Endothelial cell of umbilical vein (primary cell): ENCODE measurements around the gene CSGALNACT2. TPM values are rescaled to one million over a fixed set of nuclear protein-coding genes. Genes with fewer than 3 reads are reported as not detected.

ENCODE experiments used
- BruUV-seq: library from RNA; stranded (reverse); fragments of 400-500 nt; replicated peaks from 2 replicates; lab custom pipeline; 2021; lab: Mats Ljungman, UMichigan
- CTCF ChIA-PET: fragments of 300-600, 350-600 bp; sonication (Branson Sonifier 250); formaldehyde crosslinking; loops from one replicate; lab custom pipeline; 2021; ENCODE audit warnings: antibody characterized with exemption, inconsistent platforms; lab: Charles Lee
- POLR2A ChIA-PET: fragments of 300-600, 350-600 bp; sonication (Branson Sonifier 250); formaldehyde crosslinking; loops from one replicate; lab custom pipeline; 2021; ENCODE audit warnings: antibody characterized with exemption, inconsistent platforms; lab: Charles Lee
- DNase-seq: peaks from one replicate; pipeline ENCODE4 v3.0.0-alpha.2; 2011; ENCODE audit warnings: low read depth, low spot score
- FAIRE-seq: peaks from 2 replicates; lab custom pipeline; 2011; peaks lifted over from hg19 to GRCh38; lab: Jason Lieb, UNC
- H2AFZ ChIP-seq: 2 replicates; pipeline ENCODE4 v1.6.0; 2012; ENCODE audit warnings: low read depth, low read length, control low read depth, inconsistent platforms
- H3K27ac ChIP-seq: 2 replicates; pipeline ENCODE4 v1.5.1; 2011; ENCODE audit warnings: low read depth, mild to moderate bottlenecking, control low read depth, low read length, moderate library complexity; ENCODE audit not compliant: insufficient read depth
- H3K27me3 ChIP-seq, 2 experiments: 2 replicates each; pipeline versions ENCODE4 v1.6.0 to v1.6.1; 2011; ENCODE audit warnings: low read length in 2 of 2, mixed read lengths in 1 of 2; ENCODE audit not compliant: control insufficient read depth in 2 of 2, insufficient read depth in 2 of 2
- H3K36me3 ChIP-seq, 2 experiments: 2 replicates in 1 of 2; 3 replicates in 1 of 2; pipeline ENCODE4 v1.5.1; 2011; ENCODE audit warnings: low read length in 2 of 2, mild to moderate bottlenecking in 1 of 2, moderate library complexity in 1 of 2; ENCODE audit not compliant: control insufficient read depth in 2 of 2, insufficient read depth in 2 of 2; ENCODE audit errors: extremely low read depth in 1 of 2
- H3K4me1 ChIP-seq: 3 replicates; pipeline ENCODE4 v1.5.1; 2011; ENCODE audit warnings: mild to moderate bottlenecking, low read length; ENCODE audit not compliant: control insufficient read depth, insufficient read depth; ENCODE audit errors: extremely low read depth
- H3K4me2 ChIP-seq: 2 replicates; pipeline ENCODE4 v1.6.1; 2011; ENCODE audit warnings: low read length, control low read depth, mixed read lengths; ENCODE audit not compliant: insufficient read depth
- H3K4me3 ChIP-seq, 3 experiments: fragments of 200-600 bp in 1 of 3; sonication (generic), shearing (Covaris generic) in 1 of 3; replicated peaks in 1 of 3; 2 replicates each; pipeline ENCODE4 v1.5.1; 2011 to 2016; ENCODE audit warnings: control low read depth in 3 of 3, low read length in 3 of 3, mild to moderate bottlenecking in 2 of 3, inconsistent platforms in 1 of 3, low read depth in 1 of 3, moderate library complexity in 1 of 3; ENCODE audit not compliant: insufficient read depth in 1 of 3
- H3K79me2 ChIP-seq: 2 replicates; pipeline ENCODE4 v1.6.0; 2012; ENCODE audit warnings: low read length, inconsistent platforms; ENCODE audit not compliant: control insufficient read depth, insufficient read depth
- H3K9ac ChIP-seq: replicated peaks from 2 replicates; pipeline ENCODE3; 2011; ENCODE audit warnings: low read length, control low read depth; ENCODE audit not compliant: insufficient read depth; ENCODE audit errors: extremely low read depth
- H3K9me1 ChIP-seq: replicated peaks from 3 replicates; pipeline ENCODE4 v1.6.0; 2011; ENCODE audit warnings: mild to moderate bottlenecking, low read length; ENCODE audit not compliant: control insufficient read depth, insufficient read depth; ENCODE audit errors: extremely low read depth
- H3K9me3 ChIP-seq: replicated peaks from 2 replicates; pipeline ENCODE4 v1.5.1; 2012; ENCODE audit warnings: low read length, inconsistent platforms; ENCODE audit not compliant: control insufficient read depth, insufficient read depth
- H4K20me1 ChIP-seq: replicated peaks from 2 replicates; pipeline ENCODE3; 2011; ENCODE audit warnings: mild to moderate bottlenecking, low read length; ENCODE audit not compliant: control insufficient read depth, insufficient read depth; ENCODE audit errors: extremely low read depth
- FOS ChIP-seq: IDR thresholded peaks from 2 replicates; pipeline ENCODE4 v1.6.1; 2011; ENCODE audit warnings: mild to moderate bottlenecking, low read length, moderate library complexity, borderline replicate concordance; ENCODE audit not compliant: insufficient read depth
- GATA2 ChIP-seq: IDR thresholded peaks from 2 replicates; pipeline ENCODE4 v1.7.0; 2011; ENCODE audit warnings: low read depth, mild to moderate bottlenecking, moderate library complexity, mixed read lengths, low read length; ENCODE audit not compliant: insufficient read length, insufficient read depth
- MYC ChIP-seq: IDR thresholded peaks from one replicate; pipeline ENCODE4 v1.6.1; 2011; ENCODE audit warnings: mild to moderate bottlenecking, low read depth, low read length
- POLR2AphosphoS5 ChIP-seq: IDR thresholded peaks from 2 replicates; pipeline ENCODE4 v1.6.1; 2012; ENCODE audit warnings: low read depth, mild to moderate bottlenecking, control low read depth, low read length, moderate library complexity; ENCODE audit not compliant: insufficient read depth
- dilution Hi-C: fragments of 300-500 bp; cut with MboI; formaldehyde crosslinking; loops from one replicate; pipeline ENCODE4 v1.15.0; 2019; ENCODE audit warnings: low sequenced_read_pairs; ENCODE audit not compliant: extremely low pct_ligation_motif_present
- intact Hi-C: fragments of 100-400 bp; cut with micrococcal nuclease; formaldehyde crosslinking; loops from one replicate; pipeline ENCODE4 v1.10.0; 2022
- polyA plus RNA-seq, 4 experiments: library from polyadenylated mRNA; depleted of rRNA in 3 of 4; stranded (reverse) in 3 of 4; unstranded in 1 of 4; fragments of >200 nt; gene quantifications; 2 replicates each; pipeline versions ENCODE4 v1.2.1 to v1.2.3, GENCODE V29; 2011 to 2012; ENCODE audit warnings: missing spikeins in 1 of 4
- total RNA-seq: library from RNA; stranded (reverse); gene quantifications from 2 replicates; pipeline ENCODE4 v1.2.3, GENCODE V29; 2021
- TF ChIP-seq, protein P1 (sequence below): IDR thresholded peaks from 2 replicates; pipeline ENCODE4 v1.6.1; 2011; ENCODE audit not compliant: insufficient read depth, insufficient read length
- TF ChIP-seq, protein P2 (sequence below), 2 donors: IDR thresholded peaks; 1 replicate in 1 of 2; 2 replicates in 1 of 2; pipeline ENCODE4 v1.5.1; 2011; ENCODE audit warnings: low read length in 2 of 2, mild to moderate bottlenecking in 2 of 2, moderate library complexity in 2 of 2, control low read depth in 1 of 2, inconsistent platforms in 1 of 2, low read depth in 1 of 2; ENCODE audit not compliant: insufficient read depth in 1 of 2; ENCODE audit errors: extremely low read depth in 1 of 2

The CSGALNACT2 gene
- total and polyA plus RNA-seq, 2 donors (not counting 3 experiments of a cell fraction or from before 2014, with no cell fraction given) = 9.7 to 17.7 TPM

DNA sequence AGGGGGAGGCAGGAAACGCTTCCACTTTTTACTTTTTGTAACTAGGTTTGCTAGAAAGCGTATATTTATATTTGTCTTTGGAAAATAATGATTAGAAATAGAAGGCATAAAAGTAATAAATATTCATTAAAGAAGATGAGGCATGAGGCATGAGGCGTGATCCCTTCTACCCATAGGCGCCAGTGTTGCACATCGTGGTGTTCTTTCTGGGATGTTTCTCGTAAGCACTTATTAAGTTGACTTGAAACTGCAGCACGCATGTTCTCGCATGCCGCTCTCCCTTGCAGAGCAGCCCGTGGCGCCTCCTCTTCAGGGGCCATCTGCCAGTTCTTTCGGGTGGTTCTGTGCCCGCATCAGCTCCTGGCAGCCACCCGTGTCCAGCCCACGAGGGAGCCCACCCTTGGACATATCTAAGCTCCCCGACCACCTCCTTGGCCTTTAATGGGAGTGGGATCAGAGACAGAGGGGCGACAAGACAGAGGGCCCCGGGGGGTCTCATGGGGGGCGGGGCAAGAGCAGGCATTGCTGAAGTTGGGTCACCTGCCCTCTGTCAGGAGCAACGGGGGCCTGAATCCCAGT lies 28.5 kb upstream of the CSGALNACT2 start:
- Histone ChIP-seq H3K9me3 (no peaks in the 10 kb centered on the region), H3K79me2 (no peaks in the 10 kb centered on the region), H3K27ac (no peak overlapping the region), H3K36me3 (no peaks in the 10 kb centered on the region), H3K4me1 (peaks cover 8% of the 10 kb centered on the region), H3K27me3 (peaks cover 0 to 1% of the 10 kb centered on the region in 2 experiments), H2AFZ (no peak overlapping the region), H3K4me3 (no peak overlapping the region), H3K9ac (no peak overlapping the region), H3K9me1 (no peaks in the 10 kb centered on the region), H4K20me1 (no peaks in the 10 kb centered on the region), H3K4me2 (no peak overlapping the region)
- FAIRE-seq (no peak), DNase-seq (no peak)
- CTCF ChIA-PET = no interaction called here
- TF ChIP-seq FOS = no peak
- no peak for TF ChIP-seq POLR2AphosphoS5
- TF ChIP-seq, protein P1, sequence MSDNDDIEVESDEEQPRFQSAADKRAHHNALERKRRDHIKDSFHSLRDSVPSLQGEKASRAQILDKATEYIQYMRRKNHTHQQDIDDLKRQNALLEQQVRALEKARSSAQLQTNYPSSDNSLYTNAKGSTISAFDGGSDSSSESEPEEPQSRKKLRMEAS = no peak
- TF ChIP-seq MYC = no peak
- no peak for TF ChIP-seq GATA2
- TF ChIP-seq, protein P2, sequence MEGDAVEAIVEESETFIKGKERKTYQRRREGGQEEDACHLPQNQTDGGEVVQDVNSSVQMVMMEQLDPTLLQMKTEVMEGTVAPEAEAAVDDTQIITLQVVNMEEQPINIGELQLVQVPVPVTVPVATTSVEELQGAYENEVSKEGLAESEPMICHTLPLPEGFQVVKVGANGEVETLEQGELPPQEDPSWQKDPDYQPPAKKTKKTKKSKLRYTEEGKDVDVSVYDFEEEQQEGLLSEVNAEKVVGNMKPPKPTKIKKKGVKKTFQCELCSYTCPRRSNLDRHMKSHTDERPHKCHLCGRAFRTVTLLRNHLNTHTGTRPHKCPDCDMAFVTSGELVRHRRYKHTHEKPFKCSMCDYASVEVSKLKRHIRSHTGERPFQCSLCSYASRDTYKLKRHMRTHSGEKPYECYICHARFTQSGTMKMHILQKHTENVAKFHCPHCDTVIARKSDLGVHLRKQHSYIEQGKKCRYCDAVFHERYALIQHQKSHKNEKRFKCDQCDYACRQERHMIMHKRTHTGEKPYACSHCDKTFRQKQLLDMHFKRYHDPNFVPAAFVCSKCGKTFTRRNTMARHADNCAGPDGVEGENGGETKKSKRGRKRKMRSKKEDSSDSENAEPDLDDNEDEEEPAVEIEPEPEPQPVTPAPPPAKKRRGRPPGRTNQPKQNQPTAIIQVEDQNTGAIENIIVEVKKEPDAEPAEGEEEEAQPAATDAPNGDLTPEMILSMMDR (IDR thresholded peaks at IDR 0.05; ENCODE audit: extremely low read depth in 1 of 2, insufficient read depth in 1 of 2, low read depth in 1 of 2, low read length in 2 of 2) = no peak
- BruUV-seq = no TSS peak
- POLR2A ChIA-PET = no interaction called here
- dilution Hi-C loops = no loop called here
- intact Hi-C loops = no loop called here
